PC-9 (cell line): ENCODE data around the gene ZSWIM5. TPM values are rescaled to one million over a fixed set of nuclear protein-coding genes. Genes with fewer than 3 reads are reported as not detected.

Experiments
- BruUV-seq: library from RNA; stranded (reverse); fragments of 400-500 nt; replicated peaks from 2 replicates; lab custom pipeline; 2021; lab: Mats Ljungman, UMichigan
- CTCF ChIA-PET: fragments of 300-600 bp; sonication (Branson Sonifier 250); formaldehyde crosslinking; loops from one replicate; lab custom pipeline; 2022; ENCODE audit warnings: antibody characterized with exemption; lab: Charles Lee
- POLR2A ChIA-PET: fragments of 300-600 bp; sonication (Branson Sonifier 250); formaldehyde crosslinking; loops from one replicate; lab custom pipeline; 2022; ENCODE audit warnings: antibody characterized with exemption; ENCODE audit not compliant: unreplicated experiment; lab: Charles Lee
- DNase-seq, 2 experiments: peaks; one replicate each; pipeline versions ENCODE4 v3.0.0 to v3.0.0-alpha.2; 2015 to 2022; ENCODE audit warnings: mixed read lengths in 1 of 2
- H2AFZ ChIP-seq: fragments of 200-600 bp; sonication (generic); 2 replicates; pipeline ENCODE4 v1.8.1; 2017; ENCODE audit warnings: antibody characterized with exemption
- H3F3A ChIP-seq: fragments of 200-600 bp; sonication (generic); 2 replicates; pipeline ENCODE4 v1.8.1; 2017; ENCODE audit warnings: antibody characterized with exemption, mild to moderate bottlenecking, low read depth; ENCODE audit not compliant: insufficient read depth
- H3K27ac ChIP-seq: fragments of 200-600 bp; sonication (generic); 2 replicates; pipeline ENCODE4 v1.6.1; 2016; ENCODE audit warnings: mixed run types
- H3K27me3 ChIP-seq: fragments of 200-600 bp; sonication (generic); 2 replicates; pipeline ENCODE4 v1.6.1; 2016; ENCODE audit warnings: low read depth, mixed run types; ENCODE audit not compliant: insufficient read depth
- H3K36me3 ChIP-seq: fragments of 200-600 bp; sonication (generic); 2 replicates; pipeline ENCODE4 v1.6.1; 2016; ENCODE audit warnings: low read depth, mixed run types
- H3K4me1 ChIP-seq: fragments of 200-600 bp; sonication (generic); replicated peaks from 2 replicates; pipeline ENCODE4 v1.6.1; 2016; ENCODE audit warnings: mixed run types; ENCODE audit not compliant: insufficient read depth
- H3K4me2 ChIP-seq: fragments of 200-600 bp; sonication (generic); 2 replicates; pipeline ENCODE4 v1.6.1; 2017; ENCODE audit warnings: mixed run types
- H3K4me3 ChIP-seq: fragments of 200-600 bp; sonication (generic); 2 replicates; pipeline ENCODE4 v1.6.1; 2016; ENCODE audit warnings: mixed run types
- H3K79me2 ChIP-seq: fragments of 200-600 bp; sonication (generic); 2 replicates; pipeline ENCODE4 v1.6.1; 2017; ENCODE audit warnings: low read depth, mixed run types
- H3K9me2 ChIP-seq: fragments of 200-600 bp; sonication (generic); 2 replicates; pipeline ENCODE4 v1.8.1; 2017; ENCODE audit warnings: mild to moderate bottlenecking; ENCODE audit not compliant: insufficient read depth
- H3K9me3 ChIP-seq: fragments of 200-600 bp; sonication (generic); 2 replicates; pipeline ENCODE4 v1.8.1; 2016; ENCODE audit warnings: low read depth; ENCODE audit not compliant: insufficient read depth
- H4K20me1 ChIP-seq: fragments of 200-600 bp; sonication (generic); 2 replicates; pipeline ENCODE4 v1.8.1; 2017; ENCODE audit not compliant: insufficient read depth
- CTCF ChIP-seq: fragments of 200-600 bp; sonication (generic); conservative IDR thresholded peaks from 2 replicates; pipeline ENCODE4 v1.6.1; 2017; ENCODE audit warnings: mixed run types, antibody characterized with exemption, mild to moderate bottlenecking, moderate library complexity
- EZH2 ChIP-seq: fragments of 200-600 bp; sonication (generic); IDR thresholded peaks from 2 replicates; pipeline ENCODE4 v1.8.0; 2017; ENCODE audit warnings: antibody characterized with exemption, low read depth
- intact Hi-C: fragments of 100-400 bp; cut with micrococcal nuclease; formaldehyde crosslinking; loops from one replicate; pipeline ENCODE4 v1.10.0; 2022; ENCODE audit not compliant: unreplicated experiment
- total RNA-seq: library from RNA; stranded (reverse); gene quantifications from 2 replicates; pipeline ENCODE4 v1.2.3, GENCODE V29; 2021

Gene ZSWIM5
- total RNA-seq, 1 experiment from 2014 or later: 0.50 TPM

- TF ChIP-seq EZH2 (no peak), CTCF (no peak)
- peaks cover 7% of the 10 kb centered on the region for H3F3A ChIP-seq
- DNase-seq: no peak
- POLR2A ChIA-PET: interaction anchor here (0.7 to 1.0 kb wide), 2 partner anchors 14 to 606 kb away, joined by 3 to 5 read pairs; no protein-coding TSS in a partner anchor
- H3K9me3 ChIP-seq: 0 out of 2 replicates have a peak, but pooled peaks cover 6% of the 10 kb centered on the region
- no peaks in the 10 kb centered on the region for H3K9me2 ChIP-seq
- CTCF ChIA-PET: no interaction called here
- no peaks in the 10 kb centered on the region for H3K27me3 ChIP-seq
- no peaks in the 10 kb centered on the region for H4K20me1 ChIP-seq
- no peak overlapping the region for H3K27ac ChIP-seq
- H3K79me2 ChIP-seq: no peaks in the 10 kb centered on the region
- H3K4me2 ChIP-seq: peak overlapping the region; percentile 57; the same call in 1 of the 2 replicates
- H3K4me1 ChIP-seq: peaks cover 37% of the 10 kb centered on the region
- no peaks in the 10 kb centered on the region for H3K36me3 ChIP-seq
- no peak overlapping the region for H3K4me3 ChIP-seq
- intact Hi-C loops: no loop called here
- H2AFZ ChIP-seq: no peak overlapping the region
- BruUV-seq: no TSS peak
Observed at GRCh38 chr1:45172764-45173163, 33.6 kb downstream of the ZSWIM5 start.

GRCh38 chr1:45172005-45172404 lies 34.4 kb downstream of the ZSWIM5 start:
- Histone ChIP-seq H3K27ac (no peak overlapping the region), H3K9me2 (no peaks in the 10 kb centered on the region), H3K79me2 (no peaks in the 10 kb centered on the region), H4K20me1 (no peaks in the 10 kb centered on the region), H3K4me3 (peak overlapping the region; percentile 6; the same call in 1 of the 2 replicates), H3K36me3 (no peaks in the 10 kb centered on the region), H3F3A (peaks cover 7% of the 10 kb centered on the region), H3K9me3 (no peaks in the 10 kb centered on the region), H2AFZ (0 out of 2 replicates have a peak overlapping the region, but pooled peaks have one; percentile 19), H3K4me2 (peak overlapping the region; percentile 57), H3K27me3 (no peaks in the 10 kb centered on the region), H3K4me1 (peaks cover 30% of the 10 kb centered on the region)
- peak; percentile 18 to 72 for DNase-seq
- intact Hi-C loops: no loop called here
- BruUV-seq: no TSS peak
- TF ChIP-seq EZH2 (no peak), CTCF (no peak)
- POLR2A ChIA-PET: interaction anchor here (0.7 to 1.0 kb wide), 2 partner anchors 13 to 607 kb away, joined by 3 to 5 read pairs; no protein-coding TSS in a partner anchor
- CTCF ChIA-PET: no interaction called here

- Histone ChIP-seq H3F3A (peaks cover 7% of the 10 kb centered on the region), H2AFZ (no peak overlapping the region), H3K4me3 (no peak overlapping the region), H4K20me1 (no peaks in the 10 kb centered on the region), H3K9me3 (no peaks in the 10 kb centered on the region), H3K4me2 (peak overlapping the region; percentile 57; the same call in 1 of the 2 replicates), H3K27me3 (no peaks in the 10 kb centered on the region), H3K9me2 (no peaks in the 10 kb centered on the region), H3K4me1 (peaks cover 30% of the 10 kb centered on the region), H3K36me3 (no peaks in the 10 kb centered on the region), H3K27ac (no peak overlapping the region), H3K79me2 (no peaks in the 10 kb centered on the region)
- DNase-seq: no peak
- POLR2A ChIA-PET: interaction anchor here (1.0 kb wide), 1 partner anchor 13 kb away, joined by 3 read pairs; no protein-coding TSS in a partner anchor
- TF ChIP-seq CTCF (no peak), EZH2 (no peak)
- CTCF ChIA-PET: no interaction called here
- intact Hi-C loops: no loop called here
- no TSS peak for BruUV-seq
Observed at GRCh38 chr1:45171575-45171974, 34.8 kb downstream of the ZSWIM5 start.
